Skin epidermis (tissue), 12 donors: ENCODE data around the gene ALG14.
"Not testable (repeated sequence)": the region's sequence is repeated elsewhere in the genome, so short reads cannot be mapped to it uniquely, and the experiment has no call there.

ENCODE experiments used
- H3K27ac ChIP-seq, 21 experiments: fragments of 200-600 bp; sonication (generic) in 11 of 21; one replicate each; pipeline ENCODE4 v1.5.0; 2020; ENCODE audit warnings: mild to moderate bottlenecking in 3 of 21, inconsistent platforms in 2 of 21, moderate library complexity in 2 of 21
- H3K4me3 ChIP-seq, 7 experiments: fragments of 200-600 bp; sonication (generic) in 2 of 7; one replicate each; pipeline ENCODE4 v1.5.0; 2020; ENCODE audit warnings: inconsistent platforms in 2 of 7, mild to moderate bottlenecking in 2 of 7, moderate library complexity in 1 of 7

ALG14 gene, protein sequence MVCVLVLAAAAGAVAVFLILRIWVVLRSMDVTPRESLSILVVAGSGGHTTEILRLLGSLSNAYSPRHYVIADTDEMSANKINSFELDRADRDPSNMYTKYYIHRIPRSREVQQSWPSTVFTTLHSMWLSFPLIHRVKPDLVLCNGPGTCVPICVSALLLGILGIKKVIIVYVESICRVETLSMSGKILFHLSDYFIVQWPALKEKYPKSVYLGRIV

DNA sequence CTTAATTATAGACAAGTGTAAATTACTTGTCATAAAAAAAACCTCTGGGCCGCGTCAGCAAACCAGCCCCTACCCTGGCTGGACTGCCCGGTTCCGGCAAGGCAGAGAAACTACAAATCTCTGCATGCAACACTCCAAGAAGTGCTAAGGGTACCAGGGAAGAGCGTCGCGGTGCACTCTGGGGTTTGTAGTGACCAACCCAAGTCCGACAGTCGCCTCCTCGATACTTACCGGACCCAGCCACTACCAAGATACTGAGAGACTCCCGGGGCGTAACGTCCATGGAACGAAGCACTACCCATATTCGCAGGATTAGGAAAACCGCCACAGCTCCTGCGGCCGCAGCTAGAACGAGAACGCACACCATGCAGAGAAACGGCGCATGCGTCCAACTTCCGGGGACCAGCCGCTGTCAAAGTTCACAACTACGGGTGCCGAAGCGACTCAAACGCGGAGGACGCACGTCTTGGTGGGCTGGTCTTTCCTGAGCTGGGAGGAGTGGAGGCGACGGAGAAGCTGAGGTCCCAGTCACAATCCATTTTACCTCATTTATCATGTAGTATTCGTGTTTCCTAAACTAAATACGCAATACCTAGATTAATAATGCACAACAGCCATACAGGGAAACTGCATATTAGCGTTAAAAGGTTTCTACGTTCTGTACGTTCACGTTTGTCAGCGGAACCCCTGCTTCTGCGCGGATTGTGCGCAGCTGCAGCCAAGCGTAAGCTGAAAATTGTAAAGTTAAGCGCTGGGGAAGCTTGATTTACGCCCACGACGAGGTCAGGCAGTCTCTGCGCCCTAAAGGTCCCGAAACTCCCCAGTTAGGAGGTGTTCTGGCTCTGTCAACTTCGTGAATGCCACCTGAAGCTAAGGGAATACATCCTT is at the start of gene ALG14:
TSS of gene ALG14 (minus strand) at position 420 of the 888 bp plus-strand sequence. CDS start at position 367, 53 bp downstream.
- peak within 1 kb of the TSS in 20 of 21 experiments; percentile 82 to 96 (median 93) for H3K27ac ChIP-seq
- peak within 1 kb of the TSS; percentile 48 to 63 (median 56) for H3K4me3 ChIP-seq

DNA sequence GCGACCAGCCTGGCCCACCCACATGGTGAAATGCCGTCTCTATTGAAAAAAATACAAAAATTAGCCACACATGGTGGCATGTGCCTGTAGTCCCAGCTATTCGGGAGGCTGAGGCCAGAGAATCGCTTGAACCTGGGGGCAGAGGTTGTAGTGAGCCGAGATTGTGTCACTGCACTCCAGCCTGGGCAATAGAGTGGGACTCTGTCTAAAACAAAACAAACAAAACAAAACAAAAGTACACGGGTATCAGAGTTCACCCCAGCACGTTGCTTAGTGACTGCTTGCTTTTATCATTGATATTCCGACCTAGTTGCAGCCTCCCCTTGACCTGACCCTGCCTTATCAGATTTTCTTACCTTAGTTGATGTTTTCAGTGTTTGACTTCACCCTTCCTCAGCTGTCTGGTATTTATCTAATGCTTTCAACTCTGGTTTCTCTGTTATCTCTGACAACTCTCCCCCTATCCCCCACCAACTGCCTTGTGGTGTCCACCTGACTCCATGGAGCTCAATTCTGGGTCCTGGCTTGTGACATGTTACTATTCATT is 49.5 kb upstream of the ALG14 start:
- H3K27ac ChIP-seq = no peak overlapping the region

DNA sequence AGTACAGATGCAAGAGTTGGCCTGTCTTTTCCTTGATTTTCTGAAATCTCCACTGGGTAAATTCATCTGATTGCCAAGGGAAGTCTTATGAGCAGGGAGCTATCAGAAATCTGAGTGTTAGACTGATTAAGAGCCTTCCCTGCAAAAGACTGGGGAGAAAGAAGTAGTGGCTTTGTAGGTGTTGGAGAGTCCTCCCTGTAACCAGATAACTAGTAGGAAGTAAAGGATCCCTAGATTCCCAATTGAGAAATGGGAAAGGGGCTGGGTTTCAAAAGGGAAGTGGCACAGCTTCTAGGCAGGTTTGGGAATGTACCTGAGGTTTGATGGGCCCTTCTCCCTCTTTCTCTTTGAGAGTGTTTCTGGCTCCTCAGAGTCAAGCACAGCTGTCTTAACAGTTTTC is 46.5 kb upstream of the ALG14 start:
- Histone ChIP-seq H3K27ac (no peak overlapping the region), H3K4me3 (no peak overlapping the region)

More for the DNA sequence above, 49.5 kb upstream of the ALG14 start:
- no peak overlapping the region for H3K4me3 ChIP-seq

DNA sequence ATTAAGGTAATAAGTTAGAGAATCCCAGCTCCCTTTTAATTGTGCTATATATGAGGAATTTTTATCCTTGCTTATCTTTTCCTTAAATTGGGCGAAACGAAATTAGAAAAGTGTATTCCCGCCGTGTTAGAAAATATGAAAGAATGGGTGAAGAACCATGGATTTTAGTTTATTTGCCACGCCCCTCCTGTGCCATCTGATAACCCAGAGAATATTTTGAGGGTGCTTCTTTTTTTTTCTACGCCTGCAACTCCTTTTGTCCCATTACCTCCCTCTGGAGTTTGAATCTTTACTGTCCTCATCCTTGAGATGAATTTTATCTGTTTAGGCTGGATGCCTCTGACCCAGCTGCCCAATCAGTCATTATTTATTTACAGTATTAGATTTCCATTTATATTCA is 46.0 kb upstream of the ALG14 start:
- Histone ChIP-seq H3K4me3 (no peak overlapping the region), H3K27ac (no peak overlapping the region)

DNA sequence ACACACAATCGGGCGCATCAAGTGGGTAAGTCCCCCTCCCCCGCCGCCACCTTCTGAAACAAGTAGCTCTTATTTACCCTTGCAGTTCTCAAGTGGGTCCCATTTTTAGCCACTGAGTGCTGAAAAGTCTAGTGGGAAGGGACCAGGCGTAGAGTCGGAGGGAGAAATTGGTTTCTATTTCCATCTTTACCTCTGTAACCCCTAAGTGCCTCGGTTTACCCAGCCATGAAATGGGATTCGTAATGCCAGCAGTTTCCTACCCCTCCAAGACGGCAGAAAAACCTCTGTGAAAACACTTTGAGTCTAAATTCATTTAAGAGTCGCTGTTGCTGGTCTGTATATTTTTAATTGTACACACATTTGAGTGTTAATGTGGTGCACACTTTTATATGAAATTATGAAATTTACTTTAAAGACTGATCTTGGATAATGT is 45.3 kb upstream of the ALG14 start:
- Histone ChIP-seq H3K4me3 (peak overlapping the region in 6 of 7 experiments; percentile 48 to 67 (median 60)), H3K27ac (peak overlapping the region in 3 of 21 experiments; percentile 26 to 70 (median 53))

DNA sequence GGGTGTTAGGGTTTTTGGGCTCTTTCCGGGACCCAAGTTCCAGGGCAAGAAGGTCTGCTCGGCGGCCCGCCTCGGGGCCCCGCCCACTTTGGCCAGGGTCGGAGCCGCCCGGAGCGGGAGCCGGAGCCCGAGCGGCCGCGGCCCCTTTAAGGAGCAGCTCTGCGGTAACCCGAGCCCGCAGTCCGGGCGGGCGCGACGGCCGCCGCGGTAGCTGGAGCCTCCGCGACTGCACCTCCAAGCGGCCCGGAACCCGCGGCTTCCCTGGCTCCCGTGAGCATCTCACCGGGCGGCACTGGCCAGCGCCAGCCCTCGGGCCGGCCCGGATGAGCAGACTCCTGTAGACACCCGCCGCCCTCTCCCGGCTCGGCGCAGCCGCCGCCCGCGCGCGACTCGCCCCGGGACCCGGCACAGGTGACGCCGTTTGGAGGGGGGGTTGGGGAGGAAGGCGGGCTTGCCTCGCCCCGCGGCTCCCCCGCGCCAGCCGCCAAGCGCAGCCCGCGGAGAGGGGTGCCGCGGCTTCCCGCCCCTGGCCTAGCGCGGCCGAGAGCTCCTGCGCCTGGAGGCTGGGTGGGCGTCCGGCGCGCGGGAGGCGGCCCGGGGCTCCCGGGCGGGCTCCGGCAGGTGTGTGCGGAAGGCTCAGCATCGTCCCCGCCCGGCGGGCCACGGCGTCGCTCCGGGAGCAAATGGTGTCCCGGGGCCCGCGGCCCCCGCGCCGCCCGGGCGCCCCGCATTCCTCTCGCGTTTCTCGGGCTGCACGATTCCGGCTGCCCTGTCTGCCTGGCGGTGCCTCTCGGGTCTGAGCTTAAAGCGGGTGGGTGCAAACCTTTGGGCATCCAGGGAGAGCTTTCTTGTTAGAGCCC is 44.7 kb upstream of the ALG14 start, which contains the start of gene TLCD4:
TSS of gene TLCD4 (plus strand) at position 149 of the 860 bp plus-strand sequence. CDS start 26,547 bp downstream, outside the sequence.
- H3K4me3 ChIP-seq = peak within 1 kb of the TSS; percentile 42 to 67 (median 58)

DNA sequence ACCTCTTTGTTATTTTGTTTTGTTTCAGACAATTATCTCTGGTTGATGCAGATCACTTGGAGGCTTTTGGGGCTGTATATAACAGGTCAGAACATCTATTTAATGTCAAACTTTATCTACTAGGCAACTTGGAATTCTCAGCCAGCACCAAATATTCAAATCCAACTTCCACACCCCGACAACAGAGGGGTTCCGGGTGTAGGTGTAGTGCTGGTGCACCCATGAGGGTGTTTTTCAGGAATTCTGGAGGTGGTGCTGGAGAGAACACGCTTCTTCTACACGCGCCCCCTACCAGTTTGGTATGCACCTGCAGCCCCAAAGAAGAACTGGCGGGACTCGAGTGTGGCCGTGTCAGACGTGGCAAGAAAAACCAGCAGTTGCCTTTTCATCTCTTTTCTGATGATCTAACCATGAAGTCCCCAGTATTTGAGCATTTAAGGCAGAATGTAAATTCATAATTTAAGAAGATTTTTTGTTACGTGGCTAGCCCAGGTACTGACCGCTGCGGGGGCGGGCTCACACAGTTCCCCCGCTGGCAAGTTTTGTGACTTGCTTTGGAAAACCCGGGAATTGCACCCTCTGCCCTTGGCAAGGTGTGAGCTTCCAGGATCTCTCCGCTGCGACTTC is 43.9 kb upstream of the ALG14 start:
- peak overlapping the region; percentile 42 to 67 (median 58) for H3K4me3 ChIP-seq
- peak overlapping the region in 8 of 21 experiments; percentile 7 to 70 (median 27) for H3K27ac ChIP-seq

More for the DNA sequence above, 44.7 kb upstream of the ALG14 start, which contains the start of gene TLCD4:
- H3K27ac ChIP-seq = peak within 1 kb of the TSS in 8 of 21 experiments; percentile 7 to 70 (median 27)

DNA sequence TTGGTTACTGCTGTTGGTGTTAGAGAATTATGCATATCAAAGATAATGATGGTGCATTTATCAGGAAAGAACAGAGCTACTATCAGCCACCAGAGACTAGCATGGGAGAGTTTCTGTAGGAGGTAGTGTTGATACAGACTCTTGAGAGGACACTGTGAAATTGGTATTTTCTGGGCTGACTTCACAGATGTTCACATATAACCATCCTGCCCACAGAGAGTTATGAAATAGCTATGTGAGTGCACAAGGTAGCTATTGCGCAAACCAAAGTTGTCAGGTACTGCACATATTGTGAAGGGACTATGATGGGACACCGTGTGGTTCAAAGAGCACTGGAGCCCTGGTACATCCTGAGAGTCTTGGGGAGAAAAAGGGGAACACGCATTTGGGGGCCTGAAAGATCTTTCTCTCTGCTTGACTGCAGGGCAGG is 43.0 kb upstream of the ALG14 start:
- H3K27ac ChIP-seq = no peak overlapping the region
- H3K4me3 ChIP-seq = no peak overlapping the region

DNA sequence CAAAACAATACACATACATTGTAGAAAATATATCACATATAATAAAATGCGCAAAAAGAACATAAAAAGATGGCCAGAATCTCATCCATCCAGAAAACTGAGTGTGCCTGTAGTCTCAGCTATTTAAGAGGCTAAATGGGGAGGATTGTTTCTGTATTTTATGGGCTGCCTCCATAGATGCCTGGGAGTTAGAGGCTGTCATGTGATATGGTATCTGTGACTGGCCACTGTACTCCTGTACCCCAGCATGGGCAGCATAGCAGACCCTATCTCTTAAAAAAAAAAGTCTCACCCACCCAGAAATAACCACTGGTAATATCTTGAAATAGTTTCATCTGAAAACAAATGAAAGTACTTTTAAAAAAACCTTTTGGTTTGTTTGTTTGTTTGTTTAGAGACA is 40.9 kb upstream of the ALG14 start:
- Histone ChIP-seq H3K27ac (no peak overlapping the region), H3K4me3 (no peak overlapping the region)

DNA sequence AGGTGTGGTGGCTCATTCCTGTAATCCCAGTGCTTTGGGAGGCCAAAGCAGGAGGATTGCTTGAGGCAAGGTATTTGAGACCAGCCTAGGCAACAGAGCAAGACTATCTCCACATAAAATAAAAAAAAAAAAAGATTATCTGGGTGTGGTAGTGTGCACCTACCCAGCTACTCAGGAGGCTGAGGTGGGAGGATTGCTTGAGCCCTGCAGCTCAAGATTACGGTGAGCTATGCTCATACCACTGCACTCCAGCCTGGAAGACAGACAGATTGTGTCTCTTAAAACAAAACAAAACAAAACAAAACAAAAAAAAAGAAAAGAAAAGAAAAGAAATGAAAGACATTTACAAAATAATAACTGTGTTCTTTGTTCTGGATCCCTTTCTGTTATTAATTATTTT is 38.3 kb upstream of the ALG14 start:
- H3K4me3 ChIP-seq = no peak overlapping the region
- H3K27ac ChIP-seq = no peak overlapping the region

DNA sequence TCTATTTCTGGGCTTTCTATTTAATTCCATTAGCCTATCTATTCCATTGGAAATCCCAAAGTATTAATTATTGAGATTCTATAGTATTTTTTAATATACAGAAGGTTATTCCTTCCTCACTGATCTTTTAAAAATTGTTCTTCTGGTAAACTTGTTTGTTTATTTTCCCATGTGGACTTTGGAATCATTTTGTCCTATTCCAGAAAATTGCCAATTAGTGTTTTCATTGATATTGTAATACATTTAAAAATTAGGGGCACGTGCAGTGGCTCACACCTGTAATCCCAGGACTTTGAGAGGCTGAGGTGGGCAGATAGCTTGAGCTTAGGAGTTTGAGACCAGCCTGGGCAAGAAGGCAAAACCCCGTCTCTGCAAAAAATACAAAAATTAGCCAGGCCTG is 36.0 kb upstream of the ALG14 start:
- no peak overlapping the region for H3K27ac ChIP-seq
- no peak overlapping the region for H3K4me3 ChIP-seq

DNA sequence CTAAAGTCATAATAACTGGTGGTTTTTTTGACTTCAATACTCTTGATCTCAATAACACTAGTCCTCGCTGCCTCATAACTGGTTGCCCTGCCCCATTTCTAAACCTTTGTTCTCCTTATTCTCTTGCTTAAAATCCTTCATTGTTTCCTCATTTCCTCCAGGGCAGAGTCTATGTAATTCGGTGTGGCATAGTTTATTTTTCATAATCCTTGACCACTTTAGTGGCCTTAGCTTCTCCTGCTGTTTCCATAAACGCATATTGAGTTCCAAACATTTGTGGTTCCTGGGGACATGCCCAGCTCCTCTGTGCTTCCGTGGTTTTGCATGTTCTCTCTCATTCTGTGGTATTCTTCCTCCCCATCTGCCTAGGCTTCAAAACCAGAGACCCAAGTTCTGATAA is 25.4 kb upstream of the ALG14 start:
- Histone ChIP-seq H3K27ac (no peak overlapping the region), H3K4me3 (no peak overlapping the region)

DNA sequence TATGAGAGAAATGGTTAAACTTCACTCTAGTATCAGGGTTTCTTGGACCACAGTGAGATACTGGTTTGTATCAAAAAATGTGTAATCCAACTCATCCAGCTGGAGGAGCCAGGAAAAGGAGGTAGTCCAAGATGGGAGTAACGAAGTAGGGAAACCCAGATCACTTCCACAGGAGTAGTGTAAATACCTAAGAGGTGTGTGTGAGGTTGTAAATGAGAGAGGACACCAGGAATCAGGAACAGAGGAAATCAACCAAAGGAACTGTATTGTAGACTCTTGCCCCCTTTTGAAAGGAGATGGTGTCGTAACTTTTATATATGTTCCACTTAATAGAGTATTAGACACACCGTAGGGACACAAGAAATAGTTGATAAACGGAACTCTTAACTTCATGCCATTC is 24.7 kb upstream of the ALG14 start:
- H3K27ac ChIP-seq = no peak overlapping the region

DNA sequence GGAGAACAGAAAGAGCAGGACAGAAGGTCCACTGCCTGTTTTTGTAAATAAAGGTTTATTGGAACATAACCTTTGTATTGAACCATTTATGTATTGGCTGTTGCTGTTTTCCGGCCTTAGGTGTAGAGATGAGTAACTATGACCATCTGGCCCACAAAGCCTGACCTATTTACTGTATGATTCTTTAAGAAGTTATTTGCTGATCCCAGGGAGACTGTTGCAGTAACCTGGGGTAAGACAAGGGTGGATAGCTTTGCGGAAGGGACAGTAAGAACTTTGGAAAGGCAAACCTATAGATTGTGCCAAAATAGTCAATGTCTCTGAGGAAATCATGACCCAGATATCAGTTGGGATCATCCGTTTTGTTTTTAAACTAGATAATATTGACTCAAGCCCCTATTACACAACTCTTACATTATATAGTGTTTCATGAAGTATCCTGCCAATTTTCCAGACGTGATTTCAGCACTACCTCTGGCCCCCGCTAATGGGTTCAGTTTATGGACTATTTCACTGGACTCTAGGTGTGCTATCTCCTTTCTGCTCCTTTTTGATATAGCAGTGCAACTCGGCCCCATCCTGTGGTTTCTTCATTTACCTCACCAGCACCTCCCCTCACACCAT is 23.6 kb upstream of the ALG14 start:
- H3K27ac ChIP-seq = no peak overlapping the region
- no peak overlapping the region for H3K4me3 ChIP-seq

More for the DNA sequence above, 24.7 kb upstream of the ALG14 start:
- H3K4me3 ChIP-seq = no peak overlapping the region

DNA sequence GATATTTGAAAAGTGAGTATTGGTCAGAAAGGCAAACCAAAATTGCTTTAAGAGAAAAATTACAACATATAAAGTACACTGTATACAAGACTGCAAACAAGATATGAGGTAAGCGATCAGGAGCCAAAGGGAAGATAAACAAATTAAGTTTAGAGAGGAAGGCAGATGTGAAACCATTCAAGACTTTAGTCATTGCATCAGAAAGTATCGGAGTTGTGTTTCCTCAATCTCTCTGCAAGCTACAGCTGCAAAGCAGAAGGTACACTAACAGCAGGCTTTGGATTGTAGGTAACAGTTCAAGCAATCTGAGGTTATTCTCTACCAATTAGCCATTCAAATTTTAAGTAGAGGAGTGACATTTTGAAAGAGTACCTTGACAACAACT is 23.1 kb upstream of the ALG14 start:
- no peak overlapping the region for H3K4me3 ChIP-seq
- no peak overlapping the region for H3K27ac ChIP-seq

DNA sequence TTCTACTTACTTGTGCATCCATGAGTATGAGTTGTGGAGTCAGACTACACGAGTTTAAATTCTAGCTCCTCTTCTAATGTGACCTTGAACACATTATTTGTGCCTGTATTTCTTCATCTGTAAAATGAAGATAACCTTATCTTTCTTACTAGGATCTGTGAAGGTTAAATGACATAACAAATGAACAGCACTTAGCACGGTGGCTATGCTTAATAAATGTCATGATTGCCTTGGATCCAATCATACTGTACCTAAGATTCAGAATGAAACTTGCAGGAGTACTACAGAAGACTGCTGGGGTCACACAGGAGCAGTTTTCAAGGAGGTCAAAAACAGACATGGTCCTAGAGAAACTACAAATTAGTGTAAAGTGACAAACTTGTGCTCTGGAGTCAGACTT is 22.2 kb upstream of the ALG14 start:
- H3K4me3 ChIP-seq = no peak overlapping the region
- H3K27ac ChIP-seq = no peak overlapping the region

DNA sequence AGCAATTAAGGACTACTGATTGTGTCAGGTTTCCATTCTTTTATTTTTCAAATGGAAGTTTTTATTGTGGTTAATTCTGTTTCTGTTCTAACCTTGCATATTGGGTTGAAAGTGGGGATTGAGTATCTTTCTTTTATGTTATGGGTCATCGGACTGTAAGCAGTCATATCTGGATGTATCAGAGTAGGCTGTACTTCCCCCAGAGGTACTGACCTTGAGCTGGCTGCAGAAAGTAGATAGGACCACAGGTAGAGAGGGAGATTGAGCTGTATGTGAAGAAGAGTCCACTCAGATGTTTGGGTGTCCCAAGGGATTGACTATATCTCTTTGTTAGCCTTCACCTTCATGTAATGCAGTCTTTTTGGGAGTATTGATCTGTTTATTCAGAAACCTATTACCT is 20.5 kb upstream of the ALG14 start:
- H3K4me3 ChIP-seq = no peak overlapping the region
- no peak overlapping the region for H3K27ac ChIP-seq

DNA sequence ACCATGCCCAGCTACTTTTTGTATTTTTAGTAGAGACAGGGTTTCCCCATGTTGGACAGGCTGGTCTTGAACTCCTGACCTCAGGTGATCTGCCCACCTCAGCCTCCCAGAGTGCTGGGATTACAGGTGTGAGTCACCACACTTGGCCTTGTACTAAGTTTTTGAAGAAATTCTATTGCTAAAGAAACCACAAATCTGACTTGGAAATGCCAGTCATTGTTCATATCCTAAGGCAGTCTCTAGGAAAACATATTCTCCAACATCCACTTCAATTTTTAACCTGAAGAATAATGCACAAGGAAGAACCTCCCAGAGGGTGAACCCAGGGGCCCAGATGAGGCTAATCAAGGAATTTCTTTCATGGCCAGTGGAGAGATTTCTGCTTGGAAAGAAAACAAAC is 20.1 kb upstream of the ALG14 start:
- H3K27ac ChIP-seq = not testable (repeated sequence)

DNA sequence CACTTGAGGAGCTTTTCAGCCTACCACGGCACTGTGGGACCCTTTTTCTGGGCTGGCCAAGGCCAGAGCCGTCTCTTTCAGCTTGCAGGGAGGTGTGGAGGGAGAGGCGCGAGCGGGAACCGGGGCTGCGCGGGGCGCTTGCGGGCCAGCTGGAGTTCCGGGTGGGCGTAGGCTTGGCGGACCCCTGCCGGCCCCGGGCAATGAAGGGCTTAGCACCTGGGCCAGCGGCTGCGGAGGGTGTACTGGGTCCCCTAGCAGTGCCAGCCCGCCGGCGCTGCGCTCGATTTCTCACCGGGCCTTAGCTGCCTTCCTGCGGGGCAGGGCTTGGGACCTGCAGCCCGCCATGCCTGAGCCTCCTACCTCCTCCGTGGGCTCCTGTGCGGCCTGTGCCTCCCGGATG is 18.5 kb upstream of the ALG14 start:
- not testable (repeated sequence) for H3K4me3 ChIP-seq

More for the DNA sequence above, 20.1 kb upstream of the ALG14 start:
- H3K4me3 ChIP-seq = not testable (repeated sequence)

More for the DNA sequence above, 18.5 kb upstream of the ALG14 start:
- H3K27ac ChIP-seq = not testable (repeated sequence)
